HG03280 (cell line): ENCODE measurements around the gene PDCD1LG2.
"Not testable (repeated sequence)": the region's sequence is repeated elsewhere in the genome, so short reads cannot be mapped to it uniquely, and the experiment has no call there.

Source experiments
- ATAC-seq: cut with Tn5 transposase; IDR thresholded peaks from one replicate; pipeline ENCODE4 v1.9.1; 2021; ENCODE audit warnings: mild to moderate bottlenecking, moderate library complexity; ENCODE audit not compliant: unreplicated experiment

PDCD1LG2 gene

DNA sequence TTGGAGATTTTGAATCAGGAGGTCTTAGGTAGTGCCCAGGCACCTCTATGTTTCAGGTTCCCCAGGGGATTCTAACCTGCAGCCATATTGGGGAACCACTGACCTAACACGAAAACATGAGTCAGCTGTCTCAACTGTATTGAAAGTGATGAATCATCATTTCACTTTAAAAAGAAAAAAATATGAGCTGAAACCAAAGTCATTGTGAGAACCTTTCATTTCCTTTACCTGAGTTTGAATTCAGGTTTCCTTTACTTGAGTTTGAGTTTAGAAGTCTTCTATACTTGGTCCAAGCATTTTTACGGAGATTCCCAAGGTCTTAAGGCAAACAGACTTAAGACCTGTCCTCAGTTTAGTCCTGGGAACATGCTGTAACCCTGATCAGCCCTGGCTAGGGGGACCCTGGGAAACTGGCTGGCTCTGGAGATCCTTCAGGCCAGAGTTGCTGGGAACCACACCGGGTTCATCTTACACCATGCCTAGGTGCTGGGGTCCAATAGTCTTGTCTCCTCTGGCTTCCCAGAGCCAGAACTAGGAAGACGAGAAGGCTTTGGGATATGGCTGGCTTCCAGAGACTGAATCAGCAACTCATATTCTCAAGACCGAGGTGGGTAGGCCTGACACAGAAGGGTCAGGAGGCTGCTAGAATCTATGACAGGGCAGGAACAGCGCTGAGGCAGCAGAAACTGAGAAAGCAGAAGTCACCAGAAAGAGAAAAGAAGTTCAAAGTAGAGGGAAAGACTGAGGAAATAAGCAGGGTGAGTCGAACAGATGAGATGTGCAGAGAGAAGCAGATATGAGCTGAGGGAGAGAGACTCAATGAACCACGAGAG is 16.4 kb upstream of the PDCD1LG2 start:
- peak; percentile 83 for ATAC-seq

- not testable (repeated sequence) for ATAC-seq
Observed at GRCh38 chr9:5494765-5495164, 15.6 kb upstream of the PDCD1LG2 start.

GRCh38 chr9:5499157-5499556 is 11.2 kb upstream of the PDCD1LG2 start:
- no peak for ATAC-seq

DNA sequence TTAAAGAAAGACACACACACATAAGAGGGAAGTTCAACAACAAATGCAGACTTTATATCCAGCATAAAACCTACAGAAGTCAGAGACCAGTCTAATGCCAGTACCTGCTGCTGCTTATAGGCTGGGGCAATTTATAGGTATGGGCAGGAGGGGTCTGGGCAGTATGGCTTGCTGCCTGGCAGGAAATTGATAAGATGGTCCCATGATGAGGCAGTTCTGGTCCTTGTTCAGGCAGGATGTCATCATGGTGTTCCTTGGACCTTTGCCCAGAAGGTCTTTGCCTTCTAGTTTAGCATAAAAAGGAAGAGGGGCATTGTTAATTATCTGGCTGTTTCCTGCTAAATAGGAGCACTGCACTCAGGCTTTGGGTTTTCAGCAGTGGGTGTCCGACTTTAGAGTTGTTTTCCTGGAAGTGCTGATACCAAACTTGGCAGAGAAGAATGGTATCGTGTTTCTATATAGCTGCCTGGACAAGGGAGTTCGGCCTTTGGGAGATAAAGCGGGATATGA is 10.4 kb upstream of the PDCD1LG2 start:
- ATAC-seq = no peak

- ATAC-seq = no peak
Observed at GRCh38 chr9:5500441-5501235, 9.7 kb upstream of the PDCD1LG2 start.

- no peak for ATAC-seq
Observed at GRCh38 chr9:5502553-5502952, 7.8 kb upstream of the PDCD1LG2 start.

- no peak for ATAC-seq
Observed at GRCh38 chr9:5509573-5509972, 758 bp upstream of the PDCD1LG2 start.

GRCh38 chr9:5510989-5511388 is 658 bp downstream of the PDCD1LG2 start:
- ATAC-seq = no peak

GRCh38 chr9:5511476-5511875 is 1.1 kb downstream of the PDCD1LG2 start:
- ATAC-seq = no peak

- no peak for ATAC-seq
Observed at GRCh38 chr9:5511935-5512580, 1.7 kb downstream of the PDCD1LG2 start.

DNA sequence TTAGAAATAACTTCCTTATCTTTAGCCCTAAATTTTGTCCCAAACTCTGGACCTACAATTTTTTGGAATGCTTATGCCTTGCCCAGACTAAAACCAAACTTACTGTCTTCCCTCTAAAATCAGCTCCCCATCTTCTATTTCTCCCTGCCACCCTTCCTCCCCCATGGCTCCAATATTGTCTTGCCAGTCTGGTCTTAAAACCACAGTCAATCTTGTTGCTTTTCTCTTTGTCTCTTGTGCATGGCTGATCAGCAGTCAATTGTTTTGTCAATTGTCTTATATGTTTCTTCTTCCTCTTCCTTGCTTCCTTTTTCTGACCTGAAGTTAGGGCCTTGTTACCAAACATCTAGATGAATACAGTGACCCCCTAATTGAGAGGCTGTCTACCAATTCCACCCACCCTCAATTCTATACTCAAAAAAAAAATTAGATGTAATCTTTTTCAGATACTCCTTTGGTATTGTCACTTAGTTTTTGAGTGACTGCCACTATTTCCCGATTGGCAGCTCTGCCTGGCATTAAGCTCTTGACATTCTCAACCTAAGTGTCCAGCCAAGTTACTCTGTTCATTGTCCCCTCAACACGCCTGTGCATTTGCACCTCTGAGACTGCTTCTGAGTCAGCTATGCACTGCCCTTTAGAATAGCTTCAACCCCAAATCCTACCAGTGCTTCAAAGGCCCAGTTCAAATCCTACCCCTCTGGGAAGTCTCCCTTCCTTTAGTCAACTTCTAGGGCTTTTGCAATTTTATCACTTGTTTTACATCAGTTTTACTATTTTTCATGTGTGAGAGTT is 2.5 kb downstream of the PDCD1LG2 start:
- ATAC-seq = no peak

DNA sequence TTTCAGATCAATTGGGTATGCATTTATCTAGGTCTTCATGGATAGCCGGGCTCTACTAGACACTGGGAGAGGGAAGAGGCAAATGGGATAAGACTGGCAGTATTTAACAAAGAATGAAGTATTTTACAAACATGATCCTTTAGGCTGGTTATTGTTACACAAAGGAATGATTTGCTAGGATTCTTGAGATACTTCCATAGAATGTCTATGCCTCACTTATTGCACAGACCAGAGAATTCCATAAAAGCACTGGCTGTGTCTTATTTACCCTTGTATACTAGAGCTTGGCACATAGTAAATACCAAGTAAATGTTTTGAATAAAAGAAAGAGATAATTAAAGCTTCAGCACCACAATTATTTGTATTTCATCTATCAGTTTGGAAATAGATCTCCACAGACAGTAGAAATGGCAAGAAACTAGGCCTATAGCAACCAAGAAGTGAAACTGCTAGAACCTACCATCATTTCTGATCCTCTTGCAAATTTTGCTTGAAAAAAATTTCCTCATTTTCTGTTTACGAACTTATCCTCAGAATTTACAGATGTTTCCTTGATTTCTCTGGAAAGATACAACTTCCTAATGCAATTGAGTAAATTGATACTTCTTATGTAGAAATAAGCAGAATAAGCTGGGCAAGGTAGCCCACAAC is 3.8 kb downstream of the PDCD1LG2 start:
- ATAC-seq = no peak

DNA sequence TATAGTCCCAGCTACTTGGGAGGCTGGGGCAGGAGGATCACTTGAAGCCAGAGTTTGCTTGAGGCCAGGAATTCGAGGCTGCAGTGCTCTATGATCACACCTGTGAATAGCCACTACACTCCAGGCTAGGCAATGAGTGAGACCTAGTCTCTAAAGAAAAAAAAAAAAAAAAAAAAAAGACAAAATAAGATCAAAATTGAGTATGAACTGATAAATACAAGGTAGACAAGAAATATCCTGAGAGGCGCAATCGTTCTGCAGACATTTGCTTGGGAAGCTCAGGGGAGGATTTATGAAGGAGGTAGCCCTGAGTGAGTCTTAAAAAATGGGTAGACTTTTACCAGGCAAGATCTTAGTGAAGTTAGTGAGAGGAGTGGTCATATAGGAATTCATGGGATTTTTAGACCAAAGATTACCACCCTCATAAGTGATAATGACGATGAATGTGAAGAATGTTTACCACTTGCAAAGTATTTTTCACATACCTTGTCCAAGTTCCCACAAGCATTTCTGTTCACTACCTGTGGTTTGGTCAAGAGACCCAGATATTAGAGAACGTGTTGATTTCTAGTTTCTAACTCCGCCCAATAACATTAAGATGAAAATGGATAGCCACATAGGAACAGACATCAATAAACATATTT is 4.4 kb downstream of the PDCD1LG2 start:
- no peak for ATAC-seq

DNA sequence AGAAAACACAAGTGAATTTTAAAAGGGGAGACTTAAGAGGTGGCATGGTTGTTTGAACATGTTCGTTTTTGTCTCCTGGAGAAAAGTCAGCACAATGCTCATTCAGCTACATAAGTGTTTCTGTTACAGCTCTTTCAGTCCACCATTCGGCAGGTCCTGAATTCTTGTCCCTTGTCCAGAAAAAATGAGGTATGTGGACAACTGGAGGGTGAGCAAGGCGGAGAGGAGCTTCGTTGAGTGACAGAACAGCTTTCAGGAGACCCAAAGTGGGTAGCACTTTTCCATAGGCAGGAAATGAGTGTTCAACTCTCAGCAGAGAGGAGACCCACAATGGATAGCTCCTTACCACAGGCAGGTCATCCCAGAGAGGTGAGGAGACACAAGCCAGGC is 4.9 kb downstream of the PDCD1LG2 start:
- ATAC-seq = no peak

DNA sequence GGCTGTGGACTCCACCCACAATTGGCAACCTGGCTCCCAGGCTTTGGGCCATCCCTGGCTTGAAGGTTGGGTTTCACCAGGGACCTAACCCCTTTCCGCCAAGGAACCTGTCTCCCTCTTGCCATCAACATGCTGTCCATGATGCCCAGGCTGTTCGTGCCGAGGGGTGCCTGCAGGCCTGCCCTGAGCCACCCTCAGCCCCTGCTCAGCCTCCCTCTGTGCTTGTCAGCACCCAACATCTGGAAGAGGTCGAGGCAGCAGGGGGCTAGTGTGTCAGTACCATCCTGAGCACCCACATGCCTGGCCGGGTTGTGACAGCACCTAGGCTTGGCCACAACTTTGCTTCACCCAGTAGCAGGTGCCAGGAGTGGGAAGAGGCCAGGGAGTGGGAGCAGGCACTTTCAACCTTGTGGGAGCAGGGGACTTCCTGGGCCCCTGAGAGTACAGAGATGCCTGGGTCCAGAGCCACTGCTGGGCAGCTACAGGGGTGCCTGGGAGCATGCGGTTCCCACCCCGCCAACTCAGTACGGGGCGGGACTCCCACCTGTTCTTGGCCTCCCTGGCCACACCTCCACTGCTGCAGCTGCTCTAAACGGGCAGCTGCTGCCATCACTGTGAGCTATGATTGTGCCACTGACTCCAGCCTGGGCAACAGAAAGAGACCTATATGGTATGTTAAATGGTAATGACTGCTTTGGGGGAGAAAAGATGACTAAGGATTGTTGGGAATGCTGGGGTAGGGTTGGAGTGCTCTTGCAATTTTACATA is 6.3 kb downstream of the PDCD1LG2 start:
- ATAC-seq = no peak

DNA sequence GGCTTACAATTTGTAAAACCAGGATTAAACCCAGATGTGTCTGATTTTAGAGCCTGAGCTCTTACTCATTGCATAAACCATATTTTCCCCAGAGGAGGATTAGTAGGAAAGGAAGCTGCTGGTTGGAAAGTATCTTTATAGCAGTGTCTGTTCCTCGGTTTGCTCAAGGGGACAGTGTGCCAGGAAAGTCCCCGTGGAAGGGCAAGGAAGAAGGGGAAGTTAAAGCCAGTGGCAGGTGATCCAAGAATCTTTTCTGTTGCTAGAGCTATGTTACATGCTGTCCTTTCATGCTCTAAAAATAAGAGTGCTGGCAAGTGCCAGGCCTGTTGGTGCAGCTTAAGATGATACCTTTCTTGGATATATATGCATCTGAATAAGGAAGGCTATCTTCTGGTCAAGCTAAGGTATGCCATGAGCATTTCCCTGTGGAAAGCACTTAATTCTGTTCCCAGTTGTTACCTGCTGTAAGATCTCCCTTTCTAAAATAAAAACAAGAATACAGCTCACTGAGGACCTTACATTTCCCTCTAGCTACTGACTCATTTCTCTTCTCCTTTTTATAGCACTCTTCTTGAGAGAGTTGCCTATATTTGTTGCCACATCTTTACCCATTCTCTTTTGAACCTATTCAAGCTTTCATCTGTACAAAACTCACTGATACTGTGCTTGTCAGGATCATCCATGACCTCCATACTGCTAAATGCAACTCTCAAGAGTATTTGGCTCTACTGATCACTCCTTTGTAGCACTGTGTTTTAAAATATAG is 8.0 kb downstream of the PDCD1LG2 start:
- ATAC-seq = peak; percentile 62

- no peak for ATAC-seq
Observed at GRCh38 chr9:5518937-5519319, 8.6 kb downstream of the PDCD1LG2 start.

GRCh38 chr9:5524090-5524489 is 13.8 kb downstream of the PDCD1LG2 start:
- ATAC-seq = no peak
